Panc1 (cell line): ENCODE results near the gene TXK.

ENCODE experiments used
- CTCF ChIP-seq: fragments of 450-650 bp; IDR thresholded peaks from 2 replicates; pipeline ENCODE4 v1.5.1; 2017; ENCODE audit warnings: mild to moderate bottlenecking
- POLR2AphosphoS5 ChIP-seq: IDR thresholded peaks from 2 replicates; pipeline ENCODE4 v1.6.1; 2012; ENCODE audit warnings: mild to moderate bottlenecking, low read depth, low read length, moderate library complexity
- REST ChIP-seq, 2 experiments: IDR thresholded peaks; 2 replicates each; pipeline ENCODE4 v1.6.1; 2011 to 2012; ENCODE audit warnings: low read depth in 2 of 2, control low read depth in 1 of 2, low read length in 1 of 2, mild to moderate bottlenecking in 1 of 2, moderate library complexity in 1 of 2; ENCODE audit not compliant: insufficient read depth in 1 of 2

DNA sequence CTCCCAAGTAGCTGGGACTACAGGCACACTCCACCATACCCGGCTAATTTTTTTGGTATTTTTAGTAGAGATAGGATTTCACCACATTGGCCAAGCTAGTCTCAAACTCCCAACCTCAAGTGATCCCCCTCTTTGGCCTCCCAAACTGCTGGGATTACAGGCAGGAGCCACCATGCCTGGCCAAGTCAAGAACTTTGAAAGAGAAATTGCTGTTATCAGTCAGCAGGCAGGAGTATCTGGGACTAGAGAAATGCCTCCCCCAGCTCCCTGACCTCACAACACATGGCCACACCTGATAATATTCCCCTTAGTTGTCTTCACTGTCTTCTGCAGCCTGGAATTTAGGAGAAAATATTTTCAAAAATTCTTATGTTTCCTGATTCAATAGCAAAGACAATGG lies 7.4 kb downstream of the TXK start:
- TF ChIP-seq CTCF (no peak), REST (IDR thresholded peaks at IDR 0.05; ENCODE audit: insufficient read depth in 1 of 2, low read depth in 2 of 2, low read length in 1 of 2) (no peak), POLR2AphosphoS5 (no peak)
